Measurements from ENCODE around the gene ADCY7.

DNA sequence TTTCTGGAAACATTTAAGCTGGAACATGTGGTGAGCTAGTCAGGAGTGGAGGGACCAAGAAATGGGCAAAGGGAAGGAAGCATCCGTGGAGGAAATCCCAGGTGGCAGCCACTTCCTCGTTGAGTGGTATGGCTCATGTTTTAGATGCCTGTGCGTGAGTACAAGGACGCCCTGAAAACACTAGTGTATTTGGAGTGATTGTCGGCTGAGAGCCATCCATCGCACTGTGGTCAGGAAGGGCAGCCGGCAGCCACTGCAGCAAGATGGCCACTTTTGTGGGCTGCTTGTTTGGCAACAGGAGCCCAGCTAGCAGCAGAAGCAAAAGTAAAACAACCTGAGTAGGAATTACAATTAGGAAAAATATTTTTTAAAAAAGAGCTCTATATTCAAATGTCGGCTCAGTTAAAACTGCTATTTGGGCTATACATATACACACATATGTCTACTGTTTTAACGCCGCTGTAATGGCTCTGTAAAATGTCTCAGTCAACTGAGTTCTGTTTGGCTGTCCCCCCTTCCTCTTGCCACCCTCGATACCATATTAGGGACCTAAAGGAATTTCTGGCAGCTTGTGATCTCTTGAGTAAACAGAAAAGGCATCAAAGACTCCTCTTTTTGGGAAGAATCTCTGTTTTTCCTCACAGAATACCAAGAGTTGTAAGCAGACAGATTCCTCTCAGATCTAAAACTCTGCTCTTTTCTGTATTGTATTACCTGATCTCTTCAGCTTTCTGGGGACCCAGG is 63.3 kb downstream of the ADCY7 start:
- TF ChIP-seq, protein P1, sequence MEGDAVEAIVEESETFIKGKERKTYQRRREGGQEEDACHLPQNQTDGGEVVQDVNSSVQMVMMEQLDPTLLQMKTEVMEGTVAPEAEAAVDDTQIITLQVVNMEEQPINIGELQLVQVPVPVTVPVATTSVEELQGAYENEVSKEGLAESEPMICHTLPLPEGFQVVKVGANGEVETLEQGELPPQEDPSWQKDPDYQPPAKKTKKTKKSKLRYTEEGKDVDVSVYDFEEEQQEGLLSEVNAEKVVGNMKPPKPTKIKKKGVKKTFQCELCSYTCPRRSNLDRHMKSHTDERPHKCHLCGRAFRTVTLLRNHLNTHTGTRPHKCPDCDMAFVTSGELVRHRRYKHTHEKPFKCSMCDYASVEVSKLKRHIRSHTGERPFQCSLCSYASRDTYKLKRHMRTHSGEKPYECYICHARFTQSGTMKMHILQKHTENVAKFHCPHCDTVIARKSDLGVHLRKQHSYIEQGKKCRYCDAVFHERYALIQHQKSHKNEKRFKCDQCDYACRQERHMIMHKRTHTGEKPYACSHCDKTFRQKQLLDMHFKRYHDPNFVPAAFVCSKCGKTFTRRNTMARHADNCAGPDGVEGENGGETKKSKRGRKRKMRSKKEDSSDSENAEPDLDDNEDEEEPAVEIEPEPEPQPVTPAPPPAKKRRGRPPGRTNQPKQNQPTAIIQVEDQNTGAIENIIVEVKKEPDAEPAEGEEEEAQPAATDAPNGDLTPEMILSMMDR (IDR thresholded peaks at IDR 0.05; ENCODE audit: low read length) = no peak
- TF ChIP-seq EZH2phosphoT487 (IDR thresholded peaks at IDR 0.05; ENCODE audit: low read length) = no peak

Measured in MM.1S (cell line).